SU-DHL-6 (cell line): ENCODE data around the gene SLX4IP.

ENCODE experiments used
- H2AFZ ChIP-seq: fragments of 200-600 bp; sonication (generic); 2 replicates; pipeline ENCODE4 v1.6.1; 2014; ENCODE audit warnings: low read depth, mild to moderate bottlenecking, moderate library complexity, mixed read lengths, antibody characterized with exemption, low read length; ENCODE audit not compliant: severe bottlenecking
- H3F3A ChIP-seq: fragments of 200-600 bp; shearing (Covaris generic); 2 replicates; pipeline ENCODE4 v1.6.0; 2016; ENCODE audit warnings: antibody characterized with exemption, mild to moderate bottlenecking; ENCODE audit not compliant: insufficient read depth
- H3K27ac ChIP-seq: fragments of 200-600 bp; sonication (generic); 2 replicates; pipeline ENCODE4 v1.5.1; 2016; ENCODE audit warnings: low read depth, mild to moderate bottlenecking, low read length, moderate library complexity, mixed read lengths
- H3K27me3 ChIP-seq: fragments of 200-600 bp; sonication (generic), shearing (Covaris generic); 2 replicates; pipeline ENCODE4 v1.6.0; 2014; ENCODE audit warnings: mild to moderate bottlenecking, low read length
- H3K36me3 ChIP-seq: fragments of 200-600 bp; sonication (generic); 2 replicates; pipeline ENCODE4 v1.6.1; 2014; ENCODE audit warnings: mild to moderate bottlenecking, low read length, mixed read lengths
- H3K4me2 ChIP-seq: fragments of 300-600, 200-600 bp; shearing (Covaris generic), sonication (generic); 2 replicates; pipeline ENCODE4 v1.6.0; 2014; ENCODE audit warnings: low read length, low read depth, mild to moderate bottlenecking; ENCODE audit not compliant: poor library complexity, severe bottlenecking
- H3K4me3 ChIP-seq: fragments of 200-600 bp; sonication (generic); 2 replicates; pipeline ENCODE4 v1.5.1; 2014; ENCODE audit warnings: antibody characterized with exemption, low read length, mild to moderate bottlenecking, mixed read lengths; ENCODE audit not compliant: insufficient read depth, poor library complexity, severe bottlenecking
- H3K79me2 ChIP-seq: fragments of 200-600 bp; sonication (generic); 2 replicates; pipeline ENCODE4 v1.6.1; 2014; ENCODE audit warnings: mild to moderate bottlenecking, low read length, moderate library complexity; ENCODE audit not compliant: insufficient read depth
- H3K9ac ChIP-seq: fragments of 200-600 bp; sonication (generic); 2 replicates; pipeline ENCODE4 v1.7.0; 2014; ENCODE audit warnings: mild to moderate bottlenecking, low read length
- H3K9me2 ChIP-seq: fragments of 200-600 bp; sonication (generic); replicated peaks from 2 replicates; pipeline ENCODE4 v1.6.1; 2014; ENCODE audit warnings: low read length; ENCODE audit not compliant: insufficient read depth
- H3K9me3 ChIP-seq: fragments of 200-600 bp; sonication (generic); 2 replicates; pipeline ENCODE4 v1.6.1; 2014; ENCODE audit warnings: low read length, mixed read lengths; ENCODE audit not compliant: insufficient read depth
- H4K20me1 ChIP-seq: fragments of 200-600 bp; sonication (generic); 2 replicates; pipeline ENCODE4 v1.6.1; 2014; ENCODE audit warnings: low read depth, mild to moderate bottlenecking, antibody characterized with exemption, low read length, moderate library complexity, mixed read lengths
- CTCF ChIP-seq: fragments of 200-600 bp; sonication (generic); IDR thresholded peaks from one replicate; pipeline ENCODE4 v1.5.1; 2017; ENCODE audit warnings: antibody characterized with exemption, mild to moderate bottlenecking, low read length, moderate library complexity; ENCODE audit not compliant: insufficient read depth, poor library complexity, severe bottlenecking
- EZH2phosphoT487 ChIP-seq: fragments of 200-600 bp; sonication (generic), shearing (Covaris generic); conservative IDR thresholded peaks from 2 replicates; pipeline ENCODE4 v1.6.1; 2018; ENCODE audit warnings: mild to moderate bottlenecking, antibody characterized with exemption, low read length, moderate library complexity, mixed read lengths

The SLX4IP gene

GRCh38 chr20:10436053-10436699 lies 1.1 kb downstream of the SLX4IP start:
- H3K9ac ChIP-seq = peak overlapping the region; percentile 95
- H3K27me3 ChIP-seq = no peaks in the 10 kb centered on the region
- no peaks in the 10 kb centered on the region for H3K9me2 ChIP-seq
- H3K36me3 ChIP-seq = peaks cover 3% of the 10 kb centered on the region; the same call in 1 of the 2 replicates
- no peak for TF ChIP-seq EZH2phosphoT487
- no peak for TF ChIP-seq CTCF
- peaks cover 63% of the 10 kb centered on the region for H3K79me2 ChIP-seq
- no peaks in the 10 kb centered on the region for H3K9me3 ChIP-seq
- H4K20me1 ChIP-seq = no peaks in the 10 kb centered on the region
- no peak overlapping the region for H2AFZ ChIP-seq
- peak overlapping the region; percentile 99 for H3K4me2 ChIP-seq
- H3F3A ChIP-seq = peaks cover 16% of the 10 kb centered on the region
- peak overlapping the region; percentile 99 for H3K4me3 ChIP-seq
- H3K27ac ChIP-seq = peak overlapping the region; percentile 96

GRCh38 chr20:10438217-10438616 lies 3.1 kb downstream of the SLX4IP start:
- no peak overlapping the region for H3K9ac ChIP-seq
- H3K36me3 ChIP-seq = peaks cover 3% of the 10 kb centered on the region; the same call in 1 of the 2 replicates
- H3K9me3 ChIP-seq = no peaks in the 10 kb centered on the region
- no peaks in the 10 kb centered on the region for H3K27me3 ChIP-seq
- H3F3A ChIP-seq = peaks cover 16% of the 10 kb centered on the region
- TF ChIP-seq CTCF (no peak), EZH2phosphoT487 (no peak)
- H3K4me2 ChIP-seq = no peak overlapping the region
- H4K20me1 ChIP-seq = no peaks in the 10 kb centered on the region
- H3K79me2 ChIP-seq = peaks cover 42% of the 10 kb centered on the region
- no peak overlapping the region for H2AFZ ChIP-seq
- H3K27ac ChIP-seq = no peak overlapping the region
- H3K4me3 ChIP-seq = no peak overlapping the region
- H3K9me2 ChIP-seq = no peaks in the 10 kb centered on the region

- no peak overlapping the region for H3K4me3 ChIP-seq
- peaks cover 3% of the 10 kb centered on the region; the same call in 1 of the 2 replicates for H3K36me3 ChIP-seq
- no peak overlapping the region for H3K27ac ChIP-seq
- no peak overlapping the region for H3K4me2 ChIP-seq
- H3K9me3 ChIP-seq = no peaks in the 10 kb centered on the region
- H2AFZ ChIP-seq = no peak overlapping the region
- H3K79me2 ChIP-seq = peaks cover 45% of the 10 kb centered on the region
- no peaks in the 10 kb centered on the region for H4K20me1 ChIP-seq
- no peaks in the 10 kb centered on the region; the same call in 1 of the 2 replicates for H3F3A ChIP-seq
- no peak overlapping the region for H3K9ac ChIP-seq
- no peak for TF ChIP-seq CTCF
- no peak for TF ChIP-seq EZH2phosphoT487
- H3K27me3 ChIP-seq = no peaks in the 10 kb centered on the region
- H3K9me2 ChIP-seq = no peaks in the 10 kb centered on the region
Observed at GRCh38 chr20:10443936-10444335, 8.8 kb downstream of the SLX4IP start.
